GDM1 (cell line): ENCODE data around the gene RNF208.

Experiments
- DNase-seq: peaks from one replicate; lab custom pipeline; 2025; lab: John Stamatoyannopoulos, UW

Gene RNF208

DNA sequence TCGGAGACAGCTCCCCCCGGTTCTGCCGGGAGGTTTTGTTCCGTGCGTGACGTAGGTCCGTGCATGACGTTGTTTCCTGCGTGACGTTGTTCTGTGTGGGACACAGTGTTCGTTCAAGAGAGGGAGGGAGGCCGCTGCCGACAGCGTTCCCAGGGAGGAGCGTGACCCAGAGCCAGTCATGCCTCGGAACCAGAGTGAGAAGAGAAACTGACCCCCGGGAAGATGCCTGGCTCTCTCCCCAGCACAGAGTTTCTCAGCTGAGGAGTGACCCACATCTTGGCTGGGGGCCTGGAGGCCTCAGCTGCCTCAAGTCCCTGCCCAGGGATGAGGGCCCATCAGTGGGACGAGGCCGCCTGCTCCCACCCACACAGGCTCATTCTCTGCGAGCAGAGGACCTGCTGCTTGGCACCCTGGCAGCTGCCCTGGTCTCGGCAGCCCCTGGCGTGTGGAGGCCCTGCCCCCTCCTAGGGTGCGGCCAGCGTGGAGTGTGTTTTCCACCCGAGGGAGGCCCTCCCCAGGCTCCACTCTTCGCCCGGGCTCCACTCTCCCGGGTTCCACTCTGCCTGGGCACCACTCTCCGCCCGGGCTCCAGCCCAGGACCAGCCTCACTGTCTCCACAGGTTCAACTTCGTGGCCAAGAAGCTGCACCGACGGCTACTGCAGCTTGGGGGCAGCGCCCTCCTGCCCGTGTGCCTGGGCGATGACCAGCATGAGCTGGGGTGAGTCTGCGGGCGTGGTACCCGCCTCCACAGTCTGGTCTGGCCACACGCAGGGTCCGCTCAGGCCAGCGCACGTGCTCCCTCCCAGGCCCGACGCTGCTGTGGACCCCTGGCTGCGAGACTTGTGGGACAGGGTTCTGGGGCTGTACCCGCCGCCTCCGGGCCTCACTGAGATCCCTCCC is 8.6 kb downstream of the RNF208 start:
- no peak for DNase-seq

DNA sequence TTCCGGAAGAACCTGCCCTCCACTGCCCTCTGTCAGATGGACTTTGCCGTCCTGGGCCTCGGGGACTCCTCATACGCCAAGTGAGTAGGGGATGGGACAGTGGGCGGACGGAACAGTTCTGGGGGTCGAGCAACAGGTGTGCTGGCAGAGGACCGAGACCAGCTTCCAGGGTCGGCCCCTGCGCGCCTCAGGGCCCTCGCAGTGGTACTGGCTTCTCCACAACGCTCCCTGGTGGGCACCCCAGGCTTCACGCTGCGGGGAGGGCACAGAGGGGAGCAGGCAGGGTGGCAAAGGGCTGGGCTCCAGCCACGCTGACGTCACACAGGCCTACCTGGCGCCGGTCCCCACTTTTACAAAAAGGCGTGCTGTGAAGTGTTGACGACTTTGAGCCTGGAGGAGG is 9.5 kb downstream of the RNF208 start:
- no peak for DNase-seq

DNA sequence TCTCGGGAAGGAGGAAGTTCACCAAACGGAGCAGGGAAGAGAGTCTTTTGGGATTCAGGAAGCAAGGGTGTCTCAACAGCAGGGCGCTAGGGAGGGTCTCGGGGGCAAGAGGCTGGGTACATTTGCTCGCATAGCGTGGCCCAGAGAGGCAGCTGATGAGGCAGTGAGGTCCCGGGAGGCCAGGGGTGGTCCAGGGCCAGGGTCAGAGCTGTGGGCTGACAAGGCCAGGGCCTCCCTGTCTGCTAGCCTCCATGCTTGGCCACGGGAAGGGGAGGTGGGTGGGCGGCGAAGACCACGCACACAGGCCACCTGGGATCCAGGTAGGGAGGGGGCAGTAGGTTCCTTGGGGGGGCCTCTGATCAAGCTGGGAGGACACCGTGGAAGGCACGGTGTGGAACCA is 10.5 kb downstream of the RNF208 start:
- DNase-seq: no peak

DNA sequence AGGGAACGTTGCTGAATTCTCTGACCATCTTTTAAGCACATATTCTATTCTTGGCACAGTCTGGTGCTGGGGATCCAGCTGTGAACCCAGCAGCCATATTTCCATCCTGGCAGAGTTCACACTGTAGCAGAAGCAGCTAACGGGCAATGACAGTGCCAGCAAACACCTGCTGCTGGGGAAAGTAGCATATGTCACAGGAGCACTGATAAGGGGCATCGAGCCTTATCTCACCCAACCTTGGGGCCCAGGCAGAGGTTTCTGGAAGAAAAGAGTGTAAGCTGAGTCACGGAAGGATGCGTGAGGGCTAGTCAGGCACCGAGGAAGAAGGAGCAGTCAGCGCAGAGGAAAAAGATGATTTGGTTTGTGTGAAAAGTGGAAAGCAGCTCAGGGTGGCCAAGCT is 15.4 kb downstream of the RNF208 start:
- DNase-seq: no peak

DNA sequence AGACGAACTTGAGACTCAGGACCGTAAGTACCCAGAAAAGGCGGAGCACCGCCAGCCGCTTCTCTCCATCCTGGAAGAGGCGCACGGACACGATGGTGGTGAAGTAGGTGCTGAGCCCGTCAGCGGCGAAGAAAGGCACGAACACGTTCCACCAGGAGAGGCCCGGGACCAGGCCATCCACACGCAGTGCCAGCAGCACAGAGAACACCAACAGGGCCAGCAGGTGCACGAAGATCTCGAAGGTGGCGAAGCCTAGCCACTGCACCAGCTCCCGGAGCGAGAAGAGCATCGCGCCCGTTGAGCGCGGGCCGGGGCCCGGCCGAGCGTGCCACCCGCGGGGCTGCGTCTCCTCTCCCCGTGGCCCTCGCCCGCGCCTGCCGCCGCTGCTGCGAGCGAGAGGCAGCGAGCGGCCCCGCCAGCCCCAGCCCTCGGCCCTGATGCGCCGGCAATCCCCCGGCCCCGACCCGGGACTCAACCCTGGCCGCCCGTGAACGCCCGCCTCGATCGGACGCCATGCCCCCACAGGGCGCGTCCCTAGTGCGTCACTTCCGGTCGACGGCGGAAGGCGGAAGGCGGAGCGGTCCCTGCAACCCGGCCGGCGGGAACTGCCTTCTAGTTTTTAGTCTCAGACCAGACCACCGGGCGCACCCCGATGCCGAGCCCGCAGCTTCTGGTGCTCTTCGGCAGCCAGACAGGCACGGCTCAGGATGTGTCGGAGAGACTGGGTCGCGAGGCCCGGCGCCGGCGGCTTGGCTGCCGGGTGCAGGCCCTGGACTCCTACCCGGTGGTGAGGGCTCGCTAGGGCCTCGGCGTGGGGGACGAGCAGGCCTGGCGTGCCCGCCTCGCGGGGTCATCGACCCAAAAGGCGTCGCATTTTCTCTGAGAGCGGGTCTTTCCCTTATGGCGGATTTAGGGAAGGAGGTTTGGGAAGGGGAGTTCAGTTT is 16.6 kb downstream of the RNF208 start, which contains the start of the genes NDOR1 and TMEM203:
Gene NDOR1 (plus strand): TSS at position 575 of the 944 bp plus-strand sequence. CDS start 78 bp downstream, at position 653.
Gene TMEM203 (minus strand): TSS at position 523 of the 944 bp plus-strand sequence. CDS start 234 bp downstream, at position 289.
- DNase-seq: peak; percentile 64

DNA sequence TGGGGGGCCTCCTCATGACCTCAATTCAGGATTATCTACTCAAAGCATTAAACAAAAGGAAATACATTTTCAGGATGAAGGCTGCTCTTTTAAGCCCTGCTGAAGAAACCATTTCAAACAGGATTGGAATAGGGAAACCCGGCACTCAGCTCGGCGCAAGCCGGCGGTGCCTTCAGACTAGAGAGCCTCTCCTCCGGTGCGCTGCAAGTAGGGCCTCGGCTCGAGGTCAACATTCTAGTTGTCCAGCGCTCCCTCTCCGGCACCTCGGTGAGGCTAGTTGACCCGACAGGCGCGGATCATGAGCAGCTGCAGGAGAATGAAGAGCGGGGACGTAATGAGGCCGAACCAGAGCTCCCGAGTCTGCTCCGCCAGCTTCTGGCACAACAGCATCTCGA is 17.3 kb downstream of the RNF208 start:
- no peak for DNase-seq

DNA sequence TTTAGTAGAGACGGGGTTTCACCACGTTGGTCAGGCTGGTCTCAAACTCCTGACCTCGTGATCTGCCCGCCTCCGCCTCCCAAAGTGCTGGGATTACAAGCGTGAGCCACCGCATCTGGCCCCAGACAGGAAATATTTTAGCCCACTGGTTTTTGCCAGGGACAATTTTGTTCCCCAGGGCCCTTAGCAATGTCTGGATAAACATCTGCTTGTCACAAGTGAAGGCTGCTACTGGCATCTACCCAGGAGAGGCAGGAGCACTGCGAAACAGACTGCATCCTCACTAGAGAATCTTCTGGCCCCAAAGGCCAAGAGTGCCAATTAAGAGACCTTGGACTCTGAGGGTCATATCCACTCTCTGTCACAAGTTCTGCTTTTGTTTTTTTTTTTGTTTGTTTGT is 19.1 kb downstream of the RNF208 start:
- no peak for DNase-seq

DNA sequence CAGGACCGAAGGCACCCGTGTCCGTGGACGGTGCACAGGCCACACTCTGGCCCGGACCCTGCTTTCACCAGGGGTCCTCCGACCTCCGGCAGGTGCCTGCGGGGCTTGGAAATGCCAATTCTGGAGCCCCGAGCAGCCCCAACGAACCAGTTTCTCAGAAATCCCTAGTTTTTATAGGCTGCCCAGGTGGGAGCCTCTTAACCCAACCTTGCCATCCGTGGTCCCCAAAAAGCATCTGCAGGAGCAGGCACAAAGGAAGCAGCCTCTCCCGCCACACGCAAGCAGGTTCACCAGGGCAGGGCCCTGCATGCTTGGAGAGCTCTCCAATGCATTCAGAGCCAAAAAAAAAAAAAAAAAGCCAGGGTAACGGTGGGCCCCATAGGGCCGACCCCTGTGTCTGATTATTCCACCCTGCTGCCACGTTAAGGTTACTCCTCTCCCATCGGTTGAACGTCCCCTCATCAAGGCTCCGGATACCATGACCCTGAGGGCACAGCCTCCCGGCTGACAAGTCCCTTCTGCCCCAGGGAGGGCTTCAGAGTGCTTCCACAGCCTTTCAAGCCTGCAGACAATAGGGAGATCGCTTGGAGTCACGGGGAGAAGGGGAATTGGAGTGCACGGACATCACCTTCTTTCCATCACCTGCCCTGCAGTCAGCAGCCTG is 20.7 kb downstream of the RNF208 start:
- DNase-seq: no peak

DNA sequence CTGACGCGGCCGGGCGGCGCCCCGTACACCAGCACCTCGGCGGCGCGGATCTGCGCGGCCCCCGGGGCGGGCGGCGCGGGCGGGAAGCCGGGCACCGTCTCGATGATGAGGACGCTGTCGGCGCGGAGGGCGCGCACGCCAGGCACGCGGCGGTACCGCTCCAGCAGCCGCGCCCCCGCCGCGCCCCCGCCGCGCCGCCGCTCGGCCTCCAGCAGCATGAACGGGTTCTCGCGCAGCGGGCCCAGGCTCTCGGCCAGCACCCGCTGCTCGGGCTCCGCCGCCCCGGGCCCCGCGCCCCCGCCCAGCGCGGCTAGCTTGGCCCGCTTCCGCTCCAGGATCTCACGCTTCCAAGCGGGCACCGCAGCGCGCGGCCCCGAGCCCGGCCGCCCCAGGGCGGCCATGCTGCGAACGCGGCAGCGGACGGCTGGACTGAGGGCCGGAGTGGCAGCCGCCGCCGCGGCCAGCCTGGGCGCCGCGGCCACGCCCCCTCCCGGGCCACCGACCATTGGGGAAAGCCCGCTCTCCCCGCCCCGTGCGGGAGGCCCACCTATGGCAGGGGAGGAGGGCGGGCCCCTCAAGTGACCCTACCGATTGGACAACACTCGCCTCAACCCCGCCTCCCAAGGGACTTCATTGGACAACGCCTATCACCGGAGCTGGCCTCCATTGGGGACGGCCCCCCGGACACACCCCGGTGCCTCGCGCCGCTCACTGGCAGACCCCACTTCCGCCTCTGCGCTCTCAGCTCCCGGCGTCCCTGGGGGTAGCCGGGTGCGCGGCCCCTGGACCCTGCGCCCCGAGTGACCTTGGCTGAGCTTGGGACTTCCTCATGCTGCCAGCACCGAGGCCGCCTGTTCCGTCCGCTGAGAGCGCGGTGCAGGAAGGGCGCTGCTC is 21.5 kb downstream of the RNF208 start, which contains the start of gene TPRN:
Gene TPRN (minus strand): TSS at position 431 of the 894 bp plus-strand sequence. CDS start 30 bp downstream, at position 401.
- peak; percentile 97 for DNase-seq

DNA sequence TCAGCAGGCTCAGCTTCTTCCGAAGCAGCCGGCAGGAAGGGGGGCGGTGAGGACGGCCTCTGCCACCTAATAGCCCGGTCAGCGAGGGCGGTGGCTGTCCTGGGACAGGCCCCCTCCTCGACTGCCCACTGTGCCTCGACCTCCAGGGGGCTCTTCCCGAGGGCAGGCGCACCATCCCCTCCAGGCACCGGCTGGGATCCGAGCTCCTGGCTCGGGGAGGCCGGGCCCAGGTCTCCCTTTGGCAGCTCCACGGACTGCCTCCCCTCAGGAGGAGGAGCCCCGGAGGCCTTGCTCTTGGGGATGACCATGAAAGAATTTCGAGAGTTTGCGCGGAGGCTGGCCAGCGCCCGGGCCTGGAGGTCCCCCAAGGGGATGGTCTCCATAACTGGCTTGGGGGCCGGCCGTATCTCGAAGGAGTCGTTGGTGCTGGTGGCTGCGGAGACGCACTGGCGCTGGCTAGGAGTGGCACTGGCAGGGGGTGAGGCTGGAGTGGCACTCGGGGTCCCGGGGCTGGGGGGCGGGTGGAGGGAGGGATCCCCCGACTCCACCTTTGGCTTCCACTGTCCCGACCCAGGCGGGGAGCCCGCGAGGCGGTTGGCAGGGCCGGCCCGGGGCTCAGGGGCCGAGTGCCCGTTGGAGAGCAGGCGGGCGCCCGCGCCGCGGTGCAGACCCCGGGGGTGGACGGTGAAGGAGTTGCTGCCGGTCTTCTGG is 22.5 kb downstream of the RNF208 start:
- no peak for DNase-seq

DNA sequence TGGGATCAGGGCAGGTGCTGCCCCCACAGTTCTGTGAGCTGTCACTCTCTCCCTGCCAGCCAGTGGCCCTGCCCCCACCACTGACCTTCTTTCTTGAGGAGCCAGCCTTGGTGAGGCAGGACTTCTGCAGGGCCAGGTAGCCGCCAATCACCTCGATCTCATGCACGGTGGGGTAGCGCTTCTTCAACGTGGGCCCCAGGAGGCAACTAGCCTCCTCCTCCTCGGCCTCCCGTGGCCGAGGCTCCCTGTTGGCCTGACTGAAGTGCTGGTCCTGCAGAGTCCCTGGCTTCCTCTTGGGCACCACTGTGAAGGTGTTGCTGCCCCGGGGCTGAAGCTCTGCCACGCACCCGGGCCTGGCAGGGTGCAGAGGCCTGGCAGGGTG is 23.1 kb downstream of the RNF208 start:
- no peak for DNase-seq

DNA sequence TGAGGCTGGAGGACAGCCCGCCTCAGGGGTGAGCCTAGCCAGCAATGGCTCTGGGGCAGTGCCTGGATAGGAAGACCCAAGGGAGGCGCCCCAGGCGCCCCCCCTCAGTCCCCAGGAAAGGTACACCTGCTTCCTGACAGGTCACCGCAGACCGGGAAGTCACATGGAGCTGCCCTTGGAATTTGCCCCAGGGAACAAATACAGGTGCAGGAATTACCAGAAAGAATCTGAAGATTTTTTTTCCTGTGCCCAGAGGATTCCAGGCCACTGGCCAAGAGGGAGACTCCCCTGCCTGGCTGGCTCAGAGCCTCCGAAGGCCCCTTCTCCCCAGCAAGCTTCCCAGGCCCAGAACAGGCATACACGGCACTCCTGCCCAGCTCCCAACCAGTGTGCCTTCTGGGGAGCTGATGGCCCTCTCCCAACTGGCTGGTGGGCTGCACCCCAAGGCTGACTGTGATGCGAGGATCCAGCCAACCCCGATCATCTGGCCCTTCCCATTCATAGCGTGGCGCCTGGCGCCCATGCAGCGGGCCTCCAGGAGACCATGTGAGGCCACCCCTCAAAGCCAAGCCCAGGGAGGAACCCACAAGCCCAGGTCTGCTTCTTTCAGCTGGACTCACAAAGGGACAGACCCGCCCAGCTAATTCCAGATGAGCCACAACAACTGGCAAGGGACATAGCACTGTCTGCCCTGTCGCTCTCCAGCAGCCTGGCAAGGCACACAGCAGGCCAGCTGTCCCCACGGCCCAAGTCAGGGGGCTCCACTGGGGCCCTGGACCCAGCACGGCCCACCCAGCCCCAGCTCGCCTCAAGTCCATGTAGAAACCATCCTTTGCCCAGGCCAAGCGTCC is 23.8 kb downstream of the RNF208 start:
- no peak for DNase-seq

DNA sequence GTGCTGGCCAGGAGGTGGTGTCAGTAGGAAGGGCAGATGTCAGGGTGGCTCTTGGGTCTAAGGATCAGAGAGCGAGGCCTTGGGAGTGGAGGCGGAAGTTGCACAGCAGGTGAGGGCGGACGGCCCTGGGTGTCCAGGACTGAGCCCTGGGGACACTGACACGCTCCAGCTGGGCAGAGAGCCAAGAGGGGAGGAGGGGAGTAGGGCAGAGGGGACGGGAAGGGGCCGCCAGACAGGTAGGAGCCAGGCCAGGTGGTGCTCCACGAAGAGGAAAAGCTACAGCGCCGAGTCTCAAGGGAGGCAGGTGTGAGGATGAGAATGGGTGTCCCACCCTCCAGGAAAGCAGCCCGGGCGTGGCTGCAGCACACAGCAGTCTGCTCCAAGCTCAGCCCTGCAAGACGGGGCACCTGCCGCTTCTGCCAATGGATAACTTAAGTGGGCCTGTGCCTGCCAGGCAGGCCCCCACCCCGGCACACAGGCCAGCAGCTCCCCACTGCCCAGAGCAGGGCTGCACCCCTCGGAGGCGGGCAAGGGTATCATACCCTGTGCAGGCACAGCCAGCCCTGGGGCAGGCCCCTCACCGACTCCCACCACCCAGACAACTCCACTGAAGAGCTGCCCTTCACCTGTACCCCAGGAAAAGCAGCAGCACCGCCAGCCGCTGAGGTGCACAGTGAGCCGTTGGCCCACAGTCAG is 26.4 kb downstream of the RNF208 start:
- DNase-seq: no peak

DNA sequence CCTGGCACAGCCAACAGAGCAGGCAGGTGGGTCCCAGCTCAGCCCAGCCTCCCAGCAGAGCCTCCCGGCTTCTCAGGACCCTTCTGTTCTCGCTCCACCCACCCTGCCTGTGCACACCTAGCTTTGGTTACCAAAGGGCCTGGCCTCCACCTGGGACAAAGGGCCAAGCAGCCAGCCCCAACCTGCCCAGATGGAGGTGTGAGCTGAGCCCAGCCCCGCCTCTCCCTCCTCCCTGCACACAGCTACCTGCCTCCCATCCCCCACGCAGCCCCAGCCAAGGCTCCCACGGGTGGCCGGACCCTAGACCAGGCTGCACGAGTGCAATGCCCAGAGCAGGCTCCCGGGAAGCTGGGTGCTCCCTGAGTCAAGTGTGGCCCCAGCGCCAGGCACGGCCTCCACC is 27.1 kb downstream of the RNF208 start:
- no peak for DNase-seq

DNA sequence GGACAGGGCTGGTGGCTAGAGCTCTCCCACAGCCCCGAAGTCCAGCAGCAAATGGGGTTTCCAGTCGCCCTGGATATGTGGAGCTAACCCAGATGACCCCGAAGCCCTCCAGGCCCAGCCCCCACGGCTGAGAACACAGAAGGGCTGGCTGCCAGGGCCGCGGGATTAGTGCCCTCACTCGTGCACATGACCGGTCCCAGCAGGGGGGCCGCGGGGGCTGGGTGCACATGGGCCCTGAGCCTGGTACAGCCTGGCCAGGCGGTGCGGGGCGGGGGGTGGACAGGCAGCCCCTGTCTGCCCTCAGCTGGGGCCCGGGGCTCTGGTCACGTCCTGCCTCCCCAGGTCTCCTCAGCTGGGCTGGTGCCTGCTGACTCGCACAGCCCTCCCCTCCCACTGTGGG is 27.7 kb downstream of the RNF208 start:
- DNase-seq: no peak

DNA sequence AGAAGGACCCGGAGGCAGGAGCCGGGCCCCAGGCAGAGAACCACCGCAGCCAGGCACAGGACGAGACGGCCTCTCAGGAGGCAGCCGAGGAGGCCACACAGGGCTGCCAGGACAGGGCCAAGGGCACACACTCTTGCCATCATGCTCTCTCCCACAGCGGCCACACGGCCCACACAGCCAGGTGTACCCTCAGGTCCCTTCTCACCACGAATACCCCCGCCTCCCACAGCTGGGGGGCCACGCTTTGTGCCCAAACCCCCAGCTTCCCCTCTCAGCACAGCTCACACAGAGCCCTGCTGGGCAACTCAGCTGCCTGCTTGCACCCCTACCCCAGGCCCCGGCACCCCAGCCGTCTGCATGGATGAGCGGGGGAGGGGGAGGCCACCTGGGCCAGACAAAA is 28.3 kb downstream of the RNF208 start:
- DNase-seq: no peak

DNA sequence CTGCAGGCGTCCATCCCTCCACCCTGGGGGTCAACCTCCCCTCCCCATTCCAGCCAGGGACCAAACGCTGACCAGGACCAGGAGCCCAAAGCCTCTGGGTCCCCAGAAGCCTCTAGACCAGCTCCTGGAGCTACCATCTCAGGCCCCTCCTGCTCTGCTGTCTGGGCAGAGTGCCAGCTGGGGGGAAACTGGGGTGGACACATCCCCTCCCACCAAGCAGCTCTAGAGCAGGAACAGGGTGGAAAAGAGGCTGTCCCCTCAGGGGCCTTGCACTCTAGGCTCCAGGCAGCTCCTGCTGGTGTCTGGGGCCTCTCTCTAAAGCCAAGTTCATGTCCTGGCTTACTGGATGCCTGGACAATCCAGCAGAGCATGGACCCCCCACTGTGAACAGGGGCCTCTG is 29.2 kb downstream of the RNF208 start:
- no peak for DNase-seq

DNA sequence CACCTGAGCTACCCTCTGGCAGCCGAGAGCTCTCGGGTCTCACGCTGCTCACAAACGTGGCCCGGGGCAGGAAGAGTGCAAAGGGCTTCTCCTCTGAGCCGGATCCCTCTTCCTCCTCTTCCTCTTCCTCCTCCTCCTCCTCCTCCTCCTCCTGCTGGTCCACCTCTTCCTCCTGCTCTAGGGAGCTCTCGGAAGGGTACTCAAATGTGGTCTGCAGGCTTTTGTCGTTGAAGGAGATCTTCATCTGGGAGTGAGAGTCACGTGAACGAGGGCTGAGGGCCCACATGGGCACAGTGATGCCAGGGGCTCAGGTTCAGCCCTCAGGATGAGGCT is 29.6 kb downstream of the RNF208 start:
- DNase-seq: no peak
